Fibroblast of villous mesenchyme (primary cell): ENCODE data around the gene SLX4. TPM values are rescaled to one million over a fixed set of nuclear protein-coding genes. Genes with fewer than 3 reads are reported as not detected.

Experiments
- DNase-seq: peaks from one replicate; pipeline ENCODE4 v3.0.0-alpha.2; 2010; ENCODE audit warnings: low read depth
- H3K4me3 ChIP-seq: 2 replicates; pipeline ENCODE4 v1.5.1; 2011; ENCODE audit warnings: low read depth, mild to moderate bottlenecking, low read length
- CTCF ChIP-seq: IDR thresholded peaks from 2 replicates; pipeline ENCODE4 v1.5.1; 2012; ENCODE audit warnings: low read depth, mild to moderate bottlenecking, low read length; ENCODE audit not compliant: insufficient read depth
- total RNA-seq: library from RNA; depleted of rRNA; stranded (reverse); fragments of >200 nt; gene quantifications from 2 replicates; pipeline ENCODE4 v1.2.3, GENCODE V29; 2012

The SLX4 gene
- total RNA-seq, 1 donor, result 7.3 TPM

- no peak for TF ChIP-seq CTCF
- DNase-seq, result no peak
- no peak overlapping the region for H3K4me3 ChIP-seq
Measured at GRCh38 chr16:3640207-3640606, 28.8 kb upstream of the SLX4 start.

GRCh38 chr16:3638916-3639644 lies 27.7 kb upstream of the SLX4 start:
- no peak for DNase-seq
- TF ChIP-seq CTCF, result no peak
- no peak overlapping the region for H3K4me3 ChIP-seq

- TF ChIP-seq CTCF, result no peak
- DNase-seq, result peak; percentile 77
- no peak overlapping the region for H3K4me3 ChIP-seq
Measured at GRCh38 chr16:3637371-3637923, 26.0 kb upstream of the SLX4 start.

GRCh38 chr16:3625911-3626732 lies 14.7 kb upstream of the SLX4 start:
- TF ChIP-seq CTCF, result no peak
- H3K4me3 ChIP-seq, result no peak overlapping the region
- DNase-seq, result no peak

GRCh38 chr16:3625331-3625730 lies 13.9 kb upstream of the SLX4 start:
- no peak overlapping the region for H3K4me3 ChIP-seq
- TF ChIP-seq CTCF, result no peak
- no peak for DNase-seq

GRCh38 chr16:3623642-3624041 lies 12.2 kb upstream of the SLX4 start:
- DNase-seq, result no peak
- H3K4me3 ChIP-seq, result no peak overlapping the region
- no peak for TF ChIP-seq CTCF
